Heart left ventricle (tissue), 13 donors: Measurements from ENCODE around the gene SLC25A22.

ENCODE experiments used
- POLR2A ChIP-seq, 2 donors: fragments of 450-650 bp; IDR thresholded peaks; one replicate each; pipeline ENCODE4 v1.6.1; 2017; ENCODE audit warnings: antibody characterized with exemption in 2 of 2, mild to moderate bottlenecking in 2 of 2, moderate library complexity in 2 of 2
- TF ChIP-seq, protein P1 (sequence below), 12 donors: fragments of 200-600 bp; sonication (generic) in 4 of 12; IDR thresholded peaks; one replicate each; pipeline versions ENCODE4 v1.5.0 to v1.8.0; 2018 to 2022; ENCODE audit warnings: antibody characterized with exemption in 12 of 12, mild to moderate bottlenecking in 5 of 12
- donor health status: ischemic (EF 13 %, LVEDD 7.1; RV severe dilation, severe dysfunction).
- donor health status: DM: no; HTN: yes; CAD: no.
- donor health status: DM: no; HTN: no; CAD: no.
- donor health status: ischemic (EF 25% LVEDD 6.9; RV normal size, moderate dysfunction).
- donor health status: ischemic (EF 25% LVEDD 5.7; RV mildly dilated, moderate dysfunction).
- donor health status: ischemic (EF 35%, LVEDD 5.7; RV mildly dilated, moderate dysfunction).
- donor health status: nonischemic (EF 11% LVEDD 7.7; RV severe dilation, severe dysfunction).
- donor health status: DM: yes; HTN: yes; CAD: no.
- donor health status: PGD.
- donor health status: ischemic (EF 29% LVEDD 5.4; RV normal size, mild dysfunction).
- donor health status: nonischemic (EF 23%, LVEDD 6.1; RV moderate dilation, normal function).

DNA sequence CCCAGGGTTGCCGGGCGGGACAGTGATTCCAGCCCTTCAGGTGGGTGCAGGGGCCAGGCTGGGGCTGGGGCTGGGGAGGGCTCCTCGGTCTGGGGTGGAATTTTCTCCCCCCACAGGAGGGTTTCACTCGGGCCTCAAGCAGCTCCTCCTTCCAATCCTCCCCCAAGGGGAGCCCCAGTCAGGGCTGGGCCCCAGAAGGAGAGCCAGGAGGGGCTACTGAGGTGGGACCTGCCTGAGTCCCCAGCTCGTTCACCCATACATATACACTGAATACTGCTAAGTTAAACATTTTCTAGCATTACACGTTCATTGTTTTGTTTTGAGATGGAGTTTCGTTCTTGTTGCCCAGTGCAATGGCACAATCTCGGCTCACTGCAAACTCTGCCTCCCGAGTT lies 28.1 kb upstream of the SLC25A22 start:
- TF ChIP-seq, protein P1, sequence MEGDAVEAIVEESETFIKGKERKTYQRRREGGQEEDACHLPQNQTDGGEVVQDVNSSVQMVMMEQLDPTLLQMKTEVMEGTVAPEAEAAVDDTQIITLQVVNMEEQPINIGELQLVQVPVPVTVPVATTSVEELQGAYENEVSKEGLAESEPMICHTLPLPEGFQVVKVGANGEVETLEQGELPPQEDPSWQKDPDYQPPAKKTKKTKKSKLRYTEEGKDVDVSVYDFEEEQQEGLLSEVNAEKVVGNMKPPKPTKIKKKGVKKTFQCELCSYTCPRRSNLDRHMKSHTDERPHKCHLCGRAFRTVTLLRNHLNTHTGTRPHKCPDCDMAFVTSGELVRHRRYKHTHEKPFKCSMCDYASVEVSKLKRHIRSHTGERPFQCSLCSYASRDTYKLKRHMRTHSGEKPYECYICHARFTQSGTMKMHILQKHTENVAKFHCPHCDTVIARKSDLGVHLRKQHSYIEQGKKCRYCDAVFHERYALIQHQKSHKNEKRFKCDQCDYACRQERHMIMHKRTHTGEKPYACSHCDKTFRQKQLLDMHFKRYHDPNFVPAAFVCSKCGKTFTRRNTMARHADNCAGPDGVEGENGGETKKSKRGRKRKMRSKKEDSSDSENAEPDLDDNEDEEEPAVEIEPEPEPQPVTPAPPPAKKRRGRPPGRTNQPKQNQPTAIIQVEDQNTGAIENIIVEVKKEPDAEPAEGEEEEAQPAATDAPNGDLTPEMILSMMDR (IDR thresholded peaks at IDR 0.05) = no peak
- TF ChIP-seq POLR2A (IDR thresholded peaks at IDR 0.05) = no peak
